BLaER1 (cell line): Measurements from ENCODE around the gene MESD.

ENCODE experiments used
- H3K27ac ChIP-seq: shearing (Covaris generic); formaldehyde crosslinking; 2 replicates; pipeline ENCODE4 v1.8.1; 2022
- H3K27me3 ChIP-seq: shearing (Covaris generic); formaldehyde crosslinking; 2 replicates; pipeline ENCODE4 v1.8.1; 2022
- H3K36me3 ChIP-seq: shearing (Covaris generic); formaldehyde crosslinking; 2 replicates; pipeline ENCODE4 v1.8.1; 2022
- H3K4me1 ChIP-seq: shearing (Covaris generic); formaldehyde crosslinking; 2 replicates; pipeline ENCODE4 v1.8.1; 2022
- H3K4me2 ChIP-seq: shearing (Covaris generic); formaldehyde crosslinking; 2 replicates; pipeline ENCODE4 v1.8.1; 2022
- H3K4me3 ChIP-seq: shearing (Covaris generic); formaldehyde crosslinking; 2 replicates; pipeline ENCODE4 v1.8.1; 2022
- H3K9ac ChIP-seq: shearing (Covaris generic); formaldehyde crosslinking; 2 replicates; pipeline ENCODE4 v1.8.1; 2022
- H3K9me3 ChIP-seq: shearing (Covaris generic); formaldehyde crosslinking; 2 replicates; pipeline ENCODE4 v1.8.1; 2022
- H4K20me1 ChIP-seq: shearing (Covaris generic); formaldehyde crosslinking; 2 replicates; pipeline ENCODE4 v1.8.1; 2022
- Cebpa-rat ChIP-seq: shearing (Covaris generic); IDR thresholded peaks from 2 replicates; pipeline ENCODE4 v1.8.1; 2022

MESD gene

DNA sequence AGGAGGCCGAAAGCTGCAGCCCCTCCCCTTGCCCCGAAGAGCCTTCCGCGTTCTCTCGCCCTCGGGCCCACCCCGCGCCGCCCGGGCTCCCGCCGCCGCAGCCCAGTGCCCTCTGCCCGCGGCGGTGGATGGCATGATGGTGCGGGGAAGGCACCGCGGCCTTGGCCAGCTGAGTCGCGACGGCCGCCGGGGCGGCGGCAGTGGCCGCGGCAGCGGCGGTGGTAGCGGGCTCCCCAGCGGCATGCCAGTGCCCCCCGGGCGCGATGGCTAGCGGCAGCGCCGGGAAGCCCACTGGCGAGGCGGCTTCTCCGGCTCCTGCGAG lies 12.4 kb upstream of the MESD start:
- H3K27ac ChIP-seq = peak overlapping the region; percentile 98

DNA sequence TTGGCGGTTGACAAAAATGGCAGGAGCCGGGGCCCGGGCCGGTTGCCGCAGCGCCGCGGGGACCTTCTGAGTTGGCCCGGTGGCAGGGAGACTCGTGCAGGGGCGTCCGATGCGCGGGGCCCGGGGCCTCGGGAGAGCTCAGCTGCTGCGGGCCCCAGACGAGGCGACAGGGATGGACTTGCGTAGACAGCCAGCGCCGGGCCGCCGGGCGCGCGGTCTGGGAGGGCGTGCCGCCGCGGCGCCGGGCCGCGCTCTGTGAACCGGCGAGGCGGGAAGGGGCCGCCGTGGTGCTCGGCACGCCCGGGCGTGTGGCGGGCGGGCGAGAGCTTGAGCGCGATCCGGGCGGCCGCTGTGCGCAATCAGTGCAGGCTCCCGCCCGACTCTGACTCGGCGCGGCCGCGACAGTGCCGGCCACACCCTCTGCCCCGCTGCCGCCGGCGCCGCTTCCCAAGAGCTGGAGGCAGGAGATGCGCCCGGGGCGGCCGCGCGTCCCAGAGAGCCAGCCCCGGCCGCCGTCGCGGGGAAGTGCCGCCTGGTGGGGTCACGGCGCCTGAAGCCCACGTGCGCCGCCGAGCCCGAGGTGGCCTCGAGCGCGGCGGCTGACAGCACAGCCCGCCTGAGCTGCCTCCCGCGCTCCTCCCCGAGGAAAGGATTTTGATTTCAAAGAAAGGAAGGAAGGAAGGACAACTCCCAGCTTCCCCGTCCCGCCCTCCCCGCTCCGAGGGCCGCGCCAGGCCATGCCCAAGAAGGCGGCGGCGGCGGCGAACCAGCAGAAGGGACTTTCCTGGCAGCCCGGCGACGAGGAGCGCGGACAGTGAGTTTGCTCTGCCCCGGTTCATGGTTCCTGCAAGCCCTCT lies 11.8 kb upstream of the MESD start:
- H3K4me3 ChIP-seq = peak overlapping the region; percentile 98
- H3K4me2 ChIP-seq = peak overlapping the region; percentile 85
- peaks cover 46% of the 10 kb centered on the region for H4K20me1 ChIP-seq
- H3K4me1 ChIP-seq = peaks cover 52% of the 10 kb centered on the region
- H3K27me3 ChIP-seq = no peaks in the 10 kb centered on the region
- peaks cover 21% of the 10 kb centered on the region for H3K36me3 ChIP-seq
- H3K9me3 ChIP-seq = 0 out of 2 replicates have a peak, but pooled peaks cover 4% of the 10 kb centered on the region
- peak overlapping the region; percentile 98 for H3K27ac ChIP-seq
- no peak for TF ChIP-seq Cebpa-rat
- peak overlapping the region; percentile 97 for H3K9ac ChIP-seq

More for the DNA sequence above, 12.4 kb upstream of the MESD start:
- no peaks in the 10 kb centered on the region for H3K9me3 ChIP-seq
- H3K27me3 ChIP-seq = no peaks in the 10 kb centered on the region
- no peak for TF ChIP-seq Cebpa-rat
- H3K4me1 ChIP-seq = peaks cover 58% of the 10 kb centered on the region
- H3K4me2 ChIP-seq = peak overlapping the region; percentile 85
- peaks cover 52% of the 10 kb centered on the region for H4K20me1 ChIP-seq
- peak overlapping the region; percentile 97 for H3K9ac ChIP-seq
- peak overlapping the region; percentile 98 for H3K4me3 ChIP-seq
- H3K36me3 ChIP-seq = peaks cover 21% of the 10 kb centered on the region

DNA sequence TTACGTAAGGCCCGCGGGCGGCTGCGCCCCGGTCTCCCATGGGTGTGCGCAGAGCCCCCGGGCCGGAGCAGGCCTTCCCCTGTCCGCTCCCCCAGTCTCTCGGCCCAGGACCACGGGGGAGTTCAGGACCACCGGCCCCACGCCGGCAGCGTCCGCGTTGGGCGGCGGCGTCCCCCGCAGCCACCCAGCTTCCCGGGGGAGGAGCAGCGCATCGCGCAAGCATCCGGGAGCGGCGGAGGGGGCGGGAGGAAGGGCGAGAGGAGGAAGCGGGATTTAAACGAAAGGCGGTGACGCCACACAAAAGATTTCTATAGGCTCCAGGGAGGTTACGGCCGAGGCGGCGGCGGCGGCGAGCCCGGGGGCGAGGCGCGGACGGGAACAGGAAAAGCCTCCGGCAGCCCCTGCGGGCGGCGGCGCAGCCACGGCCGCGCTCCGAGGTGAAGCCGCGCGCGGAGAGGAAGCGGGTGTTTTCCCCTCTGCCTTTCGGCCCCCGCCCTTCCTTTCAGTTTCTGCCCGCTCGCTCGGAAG lies 11.1 kb upstream of the MESD start, which contains the start of gene TLNRD1:
TLNRD1 (plus strand) TSS at position 300 of the 528 bp plus-strand sequence. CDS start 1,349 bp downstream, outside the sequence.
- no peak for TF ChIP-seq Cebpa-rat
- H3K9me3 ChIP-seq = 0 out of 2 replicates have a peak, but pooled peaks cover 6% of the 10 kb centered on the region
- H3K4me1 ChIP-seq = peaks cover 50% of the 10 kb centered on the region

DNA sequence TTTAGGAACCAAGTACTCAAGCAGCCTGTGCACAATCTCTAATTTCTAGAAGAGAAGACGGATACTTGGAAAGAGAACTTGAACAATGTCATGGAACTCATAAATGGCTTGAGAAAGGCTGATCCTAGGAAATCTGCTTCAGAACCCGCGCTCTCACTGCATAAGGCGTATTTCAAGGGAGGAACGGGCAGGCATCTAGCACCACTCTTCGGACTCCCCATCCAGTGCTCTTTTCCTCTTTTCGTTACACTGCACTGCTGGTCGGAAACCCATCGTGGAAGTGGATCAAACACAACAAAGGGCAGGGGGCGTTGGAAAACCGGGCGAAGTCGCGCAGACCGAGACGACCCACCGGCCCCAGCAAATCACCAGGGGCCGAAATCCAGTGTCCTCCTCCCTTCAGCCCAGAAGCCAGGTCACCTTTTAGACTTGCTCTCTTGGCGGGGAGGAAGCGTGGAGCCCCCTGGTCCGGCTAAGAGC lies 10.6 kb upstream of the MESD start:
- H3K36me3 ChIP-seq = peaks cover 21% of the 10 kb centered on the region
- H3K4me3 ChIP-seq = peak overlapping the region; percentile 98
- TF ChIP-seq Cebpa-rat = no peak
- H3K4me1 ChIP-seq = peaks cover 49% of the 10 kb centered on the region
- peak overlapping the region; percentile 85 for H3K4me2 ChIP-seq
- 0 out of 2 replicates have a peak, but pooled peaks cover 6% of the 10 kb centered on the region for H3K9me3 ChIP-seq
- no peaks in the 10 kb centered on the region for H3K27me3 ChIP-seq
- peak overlapping the region; percentile 97 for H3K9ac ChIP-seq
- peak overlapping the region; percentile 98 for H3K27ac ChIP-seq
- peaks cover 35% of the 10 kb centered on the region for H4K20me1 ChIP-seq

More for the DNA sequence above, 11.1 kb upstream of the MESD start, which contains the start of gene TLNRD1:
- Histone ChIP-seq H4K20me1 (peaks cover 40% of the 10 kb centered on the region), H3K9ac (peak within 1 kb of the TSS; percentile 97), H3K4me3 (peak within 1 kb of the TSS; percentile 98), H3K4me2 (peak within 1 kb of the TSS; percentile 85), H3K27ac (peak within 1 kb of the TSS; percentile 98), H3K27me3 (no peaks in the 10 kb centered on the region), H3K36me3 (peaks cover 21% of the 10 kb centered on the region)

DNA sequence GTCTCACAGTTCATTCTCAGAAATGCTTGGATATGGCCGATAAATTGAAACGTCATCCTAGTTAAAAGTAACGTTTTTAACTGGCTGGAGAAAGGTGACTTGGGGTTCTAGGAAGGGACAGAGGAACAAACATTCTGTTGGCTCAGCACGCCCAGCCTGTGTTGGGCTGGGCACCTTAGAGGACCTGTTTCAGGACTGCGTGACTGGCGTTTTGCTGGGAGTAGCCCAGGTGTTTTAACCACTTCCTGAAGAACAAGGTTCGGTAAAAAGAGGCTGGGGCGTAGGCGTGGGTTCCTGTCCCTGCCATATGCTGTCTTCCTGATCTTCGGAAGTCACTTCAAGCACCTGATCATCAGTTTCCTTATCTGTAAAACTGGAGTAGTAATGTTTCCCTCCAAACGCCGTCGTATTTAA lies 10.0 kb upstream of the MESD start:
- Histone ChIP-seq H3K27me3 (no peaks in the 10 kb centered on the region), H3K4me3 (peak overlapping the region; percentile 98), H4K20me1 (peaks cover 29% of the 10 kb centered on the region), H3K4me2 (peak overlapping the region; percentile 85), H3K4me1 (peaks cover 44% of the 10 kb centered on the region), H3K9me3 (0 out of 2 replicates have a peak, but pooled peaks cover 6% of the 10 kb centered on the region), H3K27ac (peak overlapping the region; percentile 98), H3K36me3 (peaks cover 21% of the 10 kb centered on the region), H3K9ac (peak overlapping the region; percentile 97)
- no peak for TF ChIP-seq Cebpa-rat

DNA sequence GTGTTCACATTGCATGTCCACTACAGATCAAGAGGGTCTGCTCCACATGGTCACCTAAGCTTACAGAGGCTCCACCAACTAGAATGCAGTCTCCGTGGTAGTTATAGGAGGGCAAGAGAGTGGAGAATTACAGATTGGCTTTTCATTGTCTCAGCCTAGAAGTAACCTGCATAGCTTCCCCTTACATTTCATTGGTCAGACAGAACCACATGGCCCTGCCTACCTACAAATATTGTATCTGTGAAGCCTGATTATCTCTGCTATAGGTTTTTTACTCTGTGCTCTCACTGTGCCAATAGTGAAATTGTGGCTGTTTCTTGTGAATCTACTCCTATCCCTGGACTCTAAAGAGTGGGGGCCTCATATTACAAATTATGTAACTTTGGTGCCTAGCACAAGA lies 8.6 kb upstream of the MESD start:
- H3K27ac ChIP-seq = no peak overlapping the region
- TF ChIP-seq Cebpa-rat = no peak
- H3K4me3 ChIP-seq = no peak overlapping the region
- no peak overlapping the region for H3K9ac ChIP-seq
- H3K9me3 ChIP-seq = 0 out of 2 replicates have a peak, but pooled peaks cover 6% of the 10 kb centered on the region
- peaks cover 15% of the 10 kb centered on the region for H4K20me1 ChIP-seq
- peaks cover 30% of the 10 kb centered on the region for H3K4me1 ChIP-seq
- H3K4me2 ChIP-seq = peak overlapping the region; percentile 85; the same call in 1 of the 2 replicates
- peaks cover 10% of the 10 kb centered on the region for H3K36me3 ChIP-seq
- no peaks in the 10 kb centered on the region for H3K27me3 ChIP-seq

DNA sequence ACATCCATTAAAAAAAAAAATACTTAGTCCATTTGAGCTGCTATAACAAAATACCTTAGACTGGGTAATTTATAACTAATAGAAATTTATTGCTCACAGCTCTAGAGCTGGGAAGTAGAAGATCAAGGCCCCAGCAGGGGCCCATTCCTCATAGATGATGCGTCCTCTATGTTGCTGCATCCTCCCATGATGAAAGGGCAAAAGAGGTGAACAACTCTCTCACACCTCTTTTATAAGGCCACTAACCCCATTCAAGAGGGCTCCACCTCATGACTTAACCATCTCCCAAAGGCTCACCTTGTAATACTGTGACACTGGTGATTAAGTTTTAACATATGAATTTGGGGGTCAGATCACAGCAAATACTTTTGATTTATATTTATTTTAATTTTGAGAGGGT lies 8.1 kb upstream of the MESD start:
- H3K4me2 ChIP-seq = no peak overlapping the region
- peaks cover 25% of the 10 kb centered on the region for H3K4me1 ChIP-seq
- peaks cover 10% of the 10 kb centered on the region for H4K20me1 ChIP-seq
- H3K36me3 ChIP-seq = peaks cover 4% of the 10 kb centered on the region
- 0 out of 2 replicates have a peak, but pooled peaks cover 6% of the 10 kb centered on the region for H3K9me3 ChIP-seq
- no peak overlapping the region for H3K9ac ChIP-seq
- no peak for TF ChIP-seq Cebpa-rat
- no peaks in the 10 kb centered on the region for H3K27me3 ChIP-seq
- H3K4me3 ChIP-seq = no peak overlapping the region
- no peak overlapping the region for H3K27ac ChIP-seq

DNA sequence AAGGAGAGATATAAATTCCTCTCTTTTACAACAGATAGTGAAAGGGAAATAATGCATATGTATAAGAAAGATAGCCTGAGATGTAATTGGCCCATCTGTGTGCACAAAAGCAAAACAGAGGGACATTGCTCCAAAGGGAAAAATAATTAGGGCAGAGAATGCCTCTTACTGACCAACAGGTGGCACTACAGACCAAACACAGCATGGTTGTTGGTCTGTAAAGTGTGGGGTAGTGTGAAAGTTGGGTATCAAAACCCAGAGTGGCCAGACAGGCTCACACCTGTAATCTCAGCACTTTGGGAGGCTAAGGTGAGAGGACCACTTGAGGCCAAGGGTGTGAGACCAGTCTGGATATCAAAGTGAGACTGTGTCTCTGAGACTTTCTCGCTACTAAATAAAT lies 6.6 kb upstream of the MESD start:
- no peaks in the 10 kb centered on the region for H3K36me3 ChIP-seq
- no peak overlapping the region for H3K4me2 ChIP-seq
- H3K27ac ChIP-seq = no peak overlapping the region
- 0 out of 2 replicates have a peak, but pooled peaks cover 6% of the 10 kb centered on the region for H3K9me3 ChIP-seq
- no peaks in the 10 kb centered on the region for H3K27me3 ChIP-seq
- no peaks in the 10 kb centered on the region for H4K20me1 ChIP-seq
- H3K4me3 ChIP-seq = no peak overlapping the region
- TF ChIP-seq Cebpa-rat = no peak
- peaks cover 26% of the 10 kb centered on the region for H3K4me1 ChIP-seq
- H3K9ac ChIP-seq = no peak overlapping the region

DNA sequence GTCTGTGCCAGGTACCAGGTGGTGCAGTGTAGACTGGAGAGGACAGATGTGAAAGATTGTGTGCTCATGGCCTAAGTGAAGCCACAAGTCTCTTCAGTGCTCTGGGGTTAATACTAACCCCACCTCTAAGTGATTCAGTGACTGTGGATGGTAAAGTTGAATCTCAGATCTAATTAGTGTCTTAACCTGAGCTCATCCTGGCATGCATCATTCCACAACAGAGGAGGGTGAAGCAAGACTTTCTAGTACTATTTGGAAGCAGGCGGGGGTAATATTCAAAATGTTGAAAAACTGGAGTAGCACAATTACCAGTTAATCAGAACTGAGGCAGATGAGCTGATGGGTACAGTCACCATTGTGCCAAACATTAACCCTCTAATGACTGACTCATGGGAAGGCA lies 2.8 kb upstream of the MESD start:
- H3K4me2 ChIP-seq = no peak overlapping the region
- H3K9me3 ChIP-seq = 0 out of 2 replicates have a peak, but pooled peaks cover 6% of the 10 kb centered on the region
- no peak overlapping the region for H3K27ac ChIP-seq
- no peak overlapping the region for H3K4me3 ChIP-seq
- no peak for TF ChIP-seq Cebpa-rat
- H3K27me3 ChIP-seq = no peaks in the 10 kb centered on the region
- peaks cover 17% of the 10 kb centered on the region for H4K20me1 ChIP-seq
- H3K4me1 ChIP-seq = peaks cover 36% of the 10 kb centered on the region
- no peak overlapping the region for H3K9ac ChIP-seq
- no peaks in the 10 kb centered on the region for H3K36me3 ChIP-seq
